Stimulated activated CD4-positive, alpha-beta T cell treated with anti-CD3 and anti-CD28 coated beads, Interleukin-2, amount 100 ng/mL, for 24 hours (primary cell): ENCODE measurements around the gene STRA6.

Experiments used
- DNase-seq, 2 donors: peaks; one replicate each; pipeline ENCODE4 v3.0.0-alpha.2; 2020

Gene STRA6

DNA sequence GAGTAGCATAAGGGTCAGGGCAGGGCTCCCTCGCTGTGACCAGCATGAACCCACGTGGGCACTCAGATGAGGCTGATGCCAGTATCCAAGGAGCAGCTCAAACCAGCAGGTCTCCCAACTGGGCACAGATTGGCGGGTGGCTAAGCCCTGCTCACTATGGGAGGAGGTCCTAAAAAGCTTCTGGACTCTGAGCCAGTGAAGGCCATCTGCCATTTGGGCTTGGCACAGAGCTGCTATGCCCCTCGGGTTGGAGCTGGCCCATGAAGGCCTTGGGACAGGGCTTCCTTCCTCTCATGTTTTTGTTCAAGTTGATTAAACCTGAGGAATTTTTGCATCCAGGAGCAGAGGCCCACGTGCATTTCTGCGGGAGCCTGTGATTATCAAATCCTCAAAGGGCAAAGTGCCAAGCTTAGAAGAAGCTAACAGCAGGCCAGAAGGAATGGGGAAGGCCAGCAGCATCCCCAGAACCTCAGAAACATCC is 4.3 kb upstream of the STRA6 start:
- no peak for DNase-seq

DNA sequence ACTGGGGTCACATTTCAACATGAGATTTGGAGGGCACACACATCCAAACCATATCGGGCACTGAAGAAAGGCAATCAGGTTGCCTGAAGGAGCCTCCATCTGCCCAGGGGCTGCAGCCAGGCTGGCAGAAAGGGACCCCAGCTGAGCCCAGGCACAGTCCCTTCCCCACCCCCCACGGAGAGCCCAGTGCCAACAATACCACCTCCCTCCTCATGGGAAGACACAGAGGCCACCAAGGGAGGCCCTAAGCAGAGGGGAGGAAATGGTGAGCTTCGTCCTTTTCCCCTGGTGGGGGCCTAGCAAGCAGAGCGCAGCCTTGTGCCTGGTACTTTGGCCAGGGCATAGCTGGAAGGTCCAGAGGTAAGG is 3.0 kb upstream of the STRA6 start:
- no peak for DNase-seq

DNA sequence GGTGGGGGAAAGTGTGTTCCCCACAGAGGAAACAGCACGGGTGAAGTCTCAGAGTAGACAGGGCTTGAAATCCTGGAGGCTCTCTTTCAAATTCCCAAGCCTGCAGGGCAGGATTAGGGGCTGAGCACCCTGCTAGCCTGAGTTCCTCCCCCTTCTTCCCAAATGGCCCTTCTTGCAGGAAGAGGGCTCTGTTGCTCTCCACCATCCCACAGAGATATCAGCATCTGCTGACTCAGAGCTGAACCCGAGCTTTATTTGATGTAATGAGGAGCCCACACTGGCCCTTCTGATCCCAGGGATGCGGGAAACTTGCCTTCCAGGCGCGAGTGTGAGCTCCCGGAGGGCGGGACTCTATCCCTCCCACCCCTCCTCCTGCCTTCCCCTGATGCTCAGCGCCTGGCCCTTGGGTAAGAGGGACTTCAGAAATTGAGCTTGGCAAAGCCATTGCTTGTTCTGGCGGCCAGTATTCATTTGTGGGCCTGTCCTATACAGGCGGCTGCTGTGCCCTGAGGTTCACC is 1.4 kb upstream of the STRA6 start:
- no peak for DNase-seq

DNA sequence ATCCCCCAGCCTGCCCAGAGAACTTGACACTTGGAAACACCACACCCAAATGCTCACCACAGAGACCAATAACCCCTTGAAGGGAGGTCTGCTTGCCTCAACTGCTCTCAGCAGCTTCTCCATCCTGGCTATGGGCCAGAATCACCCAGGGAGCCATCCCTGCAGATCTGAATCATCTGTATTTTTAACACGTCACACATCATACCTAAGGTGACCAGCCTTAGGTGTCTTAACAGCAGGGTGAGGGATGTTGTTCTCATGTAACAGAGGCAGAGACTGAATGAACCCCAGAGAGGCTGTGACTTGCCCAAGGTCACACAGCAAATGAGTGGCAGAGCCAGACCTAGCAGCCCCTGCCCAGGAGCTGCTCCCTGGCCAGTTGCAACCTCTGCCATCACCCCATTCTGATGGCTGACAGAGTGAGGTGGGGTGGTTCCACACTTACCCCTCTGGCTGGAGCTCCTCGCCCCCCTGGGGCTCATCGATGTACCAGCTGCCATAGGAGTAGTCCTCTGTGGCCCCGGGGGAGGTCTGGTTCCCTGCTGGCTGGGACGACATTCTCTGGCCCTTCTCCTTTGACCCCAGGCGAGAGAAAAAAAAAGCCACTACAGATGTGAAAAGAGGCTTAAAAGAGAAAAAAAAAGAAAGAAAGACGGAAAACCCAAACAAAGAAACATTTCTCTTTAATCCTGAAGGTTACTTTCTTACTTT is 722 bp downstream of the STRA6 start:
- DNase-seq: no peak

DNA sequence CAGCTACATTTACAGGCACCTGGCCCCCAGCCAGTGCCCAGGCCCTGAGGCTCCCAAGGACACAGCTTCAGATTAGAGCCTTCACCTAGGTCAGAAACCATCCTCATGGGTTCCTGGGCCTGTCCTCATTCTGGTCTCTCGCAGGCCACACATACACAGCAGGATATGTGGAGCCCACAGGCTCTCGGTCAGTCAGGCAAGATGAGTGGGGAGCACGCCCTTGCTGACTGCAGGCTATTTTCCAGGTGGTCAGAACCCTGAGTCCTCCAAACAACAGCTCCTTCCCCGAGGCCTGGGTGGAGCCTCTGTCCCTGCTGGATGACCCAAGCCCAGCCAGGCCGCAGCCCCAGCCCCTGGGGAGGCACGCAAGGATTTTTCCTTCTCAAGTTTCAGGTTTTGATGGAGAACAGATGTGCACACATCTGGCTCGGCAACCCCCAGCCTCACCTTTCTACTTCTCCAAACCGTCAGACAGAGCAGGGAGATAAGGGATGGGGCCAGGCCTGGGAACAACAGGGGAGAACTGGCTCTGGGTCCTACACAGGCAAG is 1.6 kb downstream of the STRA6 start:
- no peak for DNase-seq

DNA sequence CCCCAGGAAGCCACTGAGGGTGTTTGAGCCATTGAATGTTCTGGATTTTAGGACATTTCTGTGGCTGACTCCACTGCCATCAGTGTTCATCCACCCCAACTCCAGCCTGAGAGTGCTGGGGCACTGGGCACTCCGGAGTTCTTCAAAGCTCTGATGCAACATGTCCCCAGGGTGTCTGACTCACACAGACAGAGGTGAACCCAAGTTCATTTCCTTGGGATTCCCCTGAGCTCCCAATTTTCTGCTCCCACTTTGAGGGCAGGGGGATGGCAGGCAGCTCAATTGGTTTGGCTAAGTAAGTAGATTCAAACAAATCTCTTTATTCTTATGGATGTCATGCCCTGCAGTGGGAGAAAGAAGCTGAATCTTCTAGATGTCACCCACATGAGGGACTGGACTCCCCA is 2.2 kb downstream of the STRA6 start:
- DNase-seq: no peak

DNA sequence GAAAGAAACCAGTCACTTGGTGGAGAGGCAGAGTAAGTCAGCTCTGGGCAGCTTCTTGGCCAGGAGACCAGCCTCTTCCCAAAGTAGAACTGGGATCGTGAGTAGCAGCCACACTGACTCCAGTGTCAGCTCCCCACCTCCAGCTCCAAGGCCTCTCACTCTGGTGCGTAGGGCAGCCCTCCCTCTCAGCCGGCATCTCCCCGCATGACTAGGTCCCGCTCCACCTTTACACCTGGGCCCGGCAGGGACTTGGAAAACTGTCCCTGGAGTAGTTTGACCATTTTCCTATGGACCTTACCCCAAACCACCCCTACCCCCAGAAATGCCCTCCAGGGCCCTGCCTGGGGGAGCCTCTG is 3.3 kb downstream of the STRA6 start:
- no peak for DNase-seq

DNA sequence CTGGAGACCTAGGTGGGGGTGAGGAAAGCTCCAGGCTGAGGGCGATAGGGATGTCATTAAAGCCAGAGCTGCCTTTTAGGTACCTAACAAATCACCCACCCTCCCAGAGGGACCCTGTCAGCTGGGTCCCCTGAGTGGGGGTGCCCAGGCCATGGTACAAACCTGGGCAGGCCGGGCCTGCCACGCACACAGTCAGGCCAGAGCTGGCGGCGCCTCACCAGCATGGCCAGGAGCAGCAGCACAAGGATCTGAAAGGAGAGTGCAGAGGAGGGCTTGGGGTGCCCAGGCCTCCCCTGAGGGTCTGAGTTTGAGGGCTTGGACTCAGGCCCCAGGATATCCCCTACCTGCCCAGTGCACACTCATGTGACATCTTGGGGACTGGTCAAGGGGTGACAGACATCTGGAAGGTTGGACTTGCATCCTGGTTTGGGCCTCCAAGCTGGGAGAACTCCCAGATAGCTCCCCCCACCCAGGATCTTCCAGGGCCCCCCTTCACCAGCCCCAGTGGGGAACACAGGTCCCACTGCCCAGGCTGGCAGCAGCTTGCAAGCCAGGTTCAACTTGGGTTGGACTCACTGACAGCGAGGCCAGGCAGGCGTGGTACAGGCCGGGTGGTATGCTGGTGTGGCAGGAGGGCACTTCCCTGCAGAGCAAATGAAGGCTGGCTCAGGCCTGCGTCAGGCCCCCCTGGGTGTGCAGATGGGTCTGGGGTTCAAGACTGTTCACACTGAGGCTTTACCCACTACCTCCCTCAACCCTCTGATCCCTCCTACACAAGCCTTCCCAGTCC is 5.2 kb downstream of the STRA6 start:
- DNase-seq: no peak

DNA sequence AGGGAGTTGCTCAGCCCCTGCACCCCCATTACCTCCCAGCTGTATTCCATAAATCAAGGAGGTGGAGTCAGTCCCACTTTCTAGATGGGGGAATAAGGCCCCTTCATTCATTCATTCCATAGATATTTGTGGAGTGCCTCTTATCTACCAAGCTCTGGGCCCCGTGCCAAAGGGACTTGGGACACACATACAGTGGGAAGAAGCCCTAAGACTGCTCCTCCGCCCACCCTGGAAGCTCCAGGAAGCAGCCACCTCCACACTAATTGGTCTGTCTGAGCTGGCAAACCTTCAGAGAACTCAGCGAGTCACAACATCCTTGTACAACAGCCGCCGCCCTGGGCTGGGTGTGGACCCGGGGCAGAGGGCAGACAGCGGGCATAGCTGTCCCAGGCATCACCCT is 6.4 kb downstream of the STRA6 start:
- no peak for DNase-seq

DNA sequence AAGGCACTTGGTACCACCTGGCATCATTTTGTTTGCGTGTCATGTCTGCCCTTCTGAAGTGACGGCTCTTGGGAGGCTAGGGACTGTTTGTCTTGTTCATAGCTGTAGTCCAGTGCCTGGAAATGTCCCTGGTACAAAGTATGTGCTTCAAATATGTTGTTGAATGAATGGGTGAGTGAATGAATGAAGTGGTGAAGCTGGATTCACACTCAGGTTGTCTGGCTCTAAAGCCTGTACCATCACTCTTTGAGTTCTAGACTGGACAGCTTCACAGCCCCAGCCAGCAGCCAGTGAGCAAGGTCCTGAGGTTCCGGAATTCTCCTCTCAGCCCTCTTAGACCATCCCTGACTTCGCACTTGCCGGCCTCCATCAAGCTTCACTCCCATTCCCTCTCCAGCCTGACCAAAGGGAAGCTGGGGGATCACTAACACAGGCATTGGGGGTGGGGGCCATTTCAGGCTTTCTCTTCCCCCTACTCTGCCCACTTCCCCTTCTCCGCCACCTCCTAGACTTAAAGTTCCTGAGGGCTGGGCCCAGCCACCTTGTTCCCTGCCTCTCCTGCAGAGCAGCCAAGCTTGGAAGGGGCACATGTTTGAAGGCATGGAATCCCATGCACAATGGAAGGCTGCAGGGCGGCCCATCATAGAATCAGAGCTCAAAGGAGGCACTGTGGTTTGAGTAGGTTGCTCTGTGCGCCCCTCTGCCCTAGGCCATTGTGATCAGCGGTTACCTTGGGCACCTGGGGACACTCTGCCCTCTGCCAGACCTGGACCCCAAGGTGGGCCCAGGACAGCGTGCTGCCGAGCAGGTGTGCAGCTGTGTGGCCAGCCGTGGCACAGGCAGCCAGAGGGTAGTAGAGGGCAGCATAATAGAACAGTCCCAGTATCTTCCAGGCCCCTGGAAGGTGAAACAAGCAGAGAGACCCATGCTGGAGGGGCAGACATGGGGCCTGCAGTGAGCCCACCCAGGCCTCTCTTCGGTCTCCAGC is 7.7 kb downstream of the STRA6 start:
- DNase-seq: no peak

DNA sequence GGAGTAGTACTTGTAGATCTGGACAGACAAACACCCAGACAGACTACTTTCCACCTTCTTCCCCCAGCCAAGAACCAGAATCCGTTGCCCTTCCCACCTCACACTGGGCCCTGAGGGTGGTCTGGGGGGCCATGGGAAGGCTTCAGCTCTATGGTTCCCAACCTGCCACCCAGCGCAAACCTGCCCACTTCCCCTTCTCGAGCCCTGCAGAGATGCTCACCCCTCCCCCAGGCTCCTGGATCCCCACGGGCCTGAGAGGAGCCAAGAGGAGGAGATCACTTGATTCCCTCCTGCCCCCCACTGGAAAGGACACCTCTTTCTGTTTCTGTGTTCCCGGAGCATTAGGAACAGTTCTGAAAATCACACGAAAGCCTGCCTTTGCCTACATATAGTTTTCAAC is 8.7 kb downstream of the STRA6 start:
- DNase-seq: no peak

DNA sequence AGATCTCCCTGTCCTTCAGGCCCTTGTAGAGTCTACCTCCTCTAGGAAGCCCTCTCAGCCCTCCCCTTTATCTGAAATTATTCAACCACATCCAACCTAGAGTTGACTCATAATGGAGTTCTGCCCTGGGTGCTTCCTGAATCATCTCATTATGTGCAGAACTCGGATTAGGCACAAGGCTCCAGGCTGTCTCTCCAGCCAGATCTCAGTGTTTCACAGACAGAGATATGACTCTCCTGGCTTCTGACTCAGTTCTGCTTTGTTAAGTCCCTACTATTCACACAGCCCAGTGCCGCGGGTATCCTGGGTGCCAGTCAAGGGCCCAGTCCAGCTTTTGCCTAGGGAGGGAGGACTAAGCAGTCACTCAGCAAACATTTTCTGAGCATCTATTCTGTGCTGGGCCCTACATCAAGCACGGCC is 9.3 kb downstream of the STRA6 start:
- DNase-seq: no peak

DNA sequence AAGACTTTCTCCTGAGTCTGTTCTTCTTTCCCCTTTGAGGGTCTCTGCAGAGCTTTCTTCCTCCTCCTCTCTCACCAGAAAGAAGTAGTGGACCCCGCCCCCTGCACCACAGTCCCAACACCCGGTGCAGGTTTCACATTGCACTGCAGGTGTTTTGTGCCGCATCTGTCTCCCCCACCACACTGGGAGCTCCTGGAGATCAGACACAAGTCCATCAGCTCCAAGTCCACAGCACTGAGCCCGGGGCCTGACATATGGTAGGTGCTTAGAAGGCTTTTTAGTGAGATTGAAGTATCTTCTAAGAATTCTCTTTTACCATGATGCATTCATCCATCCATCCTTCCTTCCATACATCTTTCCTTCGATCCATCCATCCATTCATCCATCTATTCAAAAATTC is 9.8 kb downstream of the STRA6 start:
- DNase-seq: no peak

DNA sequence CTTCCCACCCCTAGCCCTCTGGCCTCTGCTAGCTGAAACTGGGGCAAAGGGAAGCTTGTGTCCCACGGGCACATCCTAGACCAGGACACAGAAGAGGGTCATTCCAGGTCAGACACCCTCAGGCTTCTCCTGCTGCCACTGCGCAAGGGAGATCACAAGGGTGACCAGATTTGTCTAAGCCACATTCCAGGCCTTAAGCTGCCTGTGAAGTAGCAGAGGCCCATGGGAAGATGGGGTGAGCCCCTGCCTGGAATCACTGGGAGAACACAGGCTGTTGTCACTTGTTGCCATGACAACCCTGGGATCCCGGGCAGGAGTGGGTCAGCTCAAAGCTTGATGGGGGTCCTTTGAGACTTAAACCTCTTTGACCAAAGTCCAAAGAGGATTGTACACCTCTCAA is 10.8 kb downstream of the STRA6 start:
- no peak for DNase-seq

DNA sequence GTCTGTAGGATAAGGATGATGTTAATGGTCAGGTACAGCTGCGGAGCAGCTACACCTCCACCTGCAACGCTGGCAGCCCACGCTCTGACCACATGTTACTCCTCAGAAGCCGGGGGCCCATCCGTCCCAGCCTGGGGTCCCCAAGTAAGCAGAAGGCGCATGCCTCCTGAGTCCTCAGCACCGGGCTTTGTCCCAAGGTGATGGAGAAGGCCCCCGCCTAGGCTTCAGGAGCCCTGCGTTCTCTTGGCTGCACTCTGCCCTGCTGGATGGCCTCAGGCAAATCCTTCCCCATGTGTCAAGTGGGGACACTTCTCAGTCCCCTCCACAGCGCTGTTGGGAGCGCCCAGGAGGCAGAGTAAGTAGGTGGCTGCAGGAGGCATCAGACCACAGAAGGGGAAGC is 14.4 kb downstream of the STRA6 start:
- DNase-seq: no peak

DNA sequence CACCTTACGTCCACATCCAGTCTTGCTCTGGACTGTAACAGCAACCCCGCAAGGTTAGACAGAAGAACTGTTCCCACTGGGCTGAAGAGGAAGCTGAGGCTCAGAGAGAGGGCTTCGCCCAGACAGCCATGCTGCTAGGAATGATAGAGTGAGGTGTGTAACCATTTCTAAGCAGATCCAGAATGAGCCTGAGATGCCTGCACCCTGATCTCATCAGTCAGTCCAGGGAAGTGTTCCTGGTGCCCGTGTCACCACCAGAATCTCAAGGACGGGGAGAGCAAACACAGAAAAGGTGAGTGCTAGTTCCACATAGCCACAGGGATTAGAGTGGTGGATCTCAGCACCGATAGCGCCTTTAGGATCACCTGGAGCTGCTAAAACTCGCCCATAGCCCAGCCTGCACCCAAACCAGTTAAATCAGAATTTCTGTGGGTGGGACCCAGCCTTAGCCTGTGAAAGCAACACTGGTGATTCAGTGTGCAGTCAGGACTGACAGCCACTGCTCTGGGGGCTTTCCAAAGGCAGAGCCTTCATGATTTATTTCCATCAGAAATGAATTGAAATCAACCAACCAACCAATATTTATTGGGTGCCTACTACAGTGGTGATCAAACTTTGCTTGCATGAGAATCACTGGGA is 16.8 kb downstream of the STRA6 start:
- DNase-seq: no peak

DNA sequence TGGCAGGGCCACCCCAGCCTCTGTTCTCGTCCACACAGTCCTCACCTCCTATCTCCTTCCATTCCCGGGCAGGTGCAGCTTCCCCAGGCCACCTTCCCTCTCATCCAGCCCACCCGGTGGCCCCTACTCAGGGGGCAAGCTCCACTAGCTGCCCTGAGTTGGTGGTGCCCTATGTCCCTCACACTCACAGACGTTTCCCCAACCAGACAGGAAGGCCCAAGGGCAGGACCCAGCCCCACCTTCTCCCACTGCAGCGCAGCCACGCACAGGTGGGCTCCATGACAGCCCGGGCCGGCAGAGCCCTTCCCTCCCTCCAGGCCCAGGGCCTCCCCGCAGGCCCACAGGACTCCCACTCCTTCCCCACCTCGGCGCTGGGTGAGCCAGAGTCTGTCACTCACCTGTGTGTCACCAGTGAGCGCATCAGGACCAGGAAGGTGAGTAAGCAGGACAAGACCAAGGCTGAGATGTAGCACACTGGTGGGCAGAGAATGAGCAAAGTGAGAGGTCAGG is 17.9 kb downstream of the STRA6 start:
- no peak for DNase-seq

DNA sequence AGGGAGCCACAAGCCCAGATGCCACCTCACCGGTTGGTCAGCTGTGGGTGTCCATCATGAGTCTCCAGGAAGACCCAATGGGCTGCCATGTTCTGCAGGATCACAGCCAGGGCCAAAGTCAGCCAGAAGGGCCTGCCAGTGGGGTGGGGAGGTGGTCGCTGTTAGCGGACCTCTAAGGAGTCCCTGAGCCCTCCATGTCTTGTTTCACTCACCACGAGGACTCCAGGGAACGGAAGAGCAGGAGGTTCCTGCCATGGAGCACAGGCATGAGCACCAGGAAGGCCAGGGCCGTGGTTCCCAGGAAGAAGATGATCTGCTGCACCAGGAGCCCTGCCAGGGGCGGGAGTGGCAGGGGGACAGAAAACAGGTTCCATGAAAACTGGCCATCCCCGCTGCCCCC is 20.5 kb downstream of the STRA6 start:
- no peak for DNase-seq

DNA sequence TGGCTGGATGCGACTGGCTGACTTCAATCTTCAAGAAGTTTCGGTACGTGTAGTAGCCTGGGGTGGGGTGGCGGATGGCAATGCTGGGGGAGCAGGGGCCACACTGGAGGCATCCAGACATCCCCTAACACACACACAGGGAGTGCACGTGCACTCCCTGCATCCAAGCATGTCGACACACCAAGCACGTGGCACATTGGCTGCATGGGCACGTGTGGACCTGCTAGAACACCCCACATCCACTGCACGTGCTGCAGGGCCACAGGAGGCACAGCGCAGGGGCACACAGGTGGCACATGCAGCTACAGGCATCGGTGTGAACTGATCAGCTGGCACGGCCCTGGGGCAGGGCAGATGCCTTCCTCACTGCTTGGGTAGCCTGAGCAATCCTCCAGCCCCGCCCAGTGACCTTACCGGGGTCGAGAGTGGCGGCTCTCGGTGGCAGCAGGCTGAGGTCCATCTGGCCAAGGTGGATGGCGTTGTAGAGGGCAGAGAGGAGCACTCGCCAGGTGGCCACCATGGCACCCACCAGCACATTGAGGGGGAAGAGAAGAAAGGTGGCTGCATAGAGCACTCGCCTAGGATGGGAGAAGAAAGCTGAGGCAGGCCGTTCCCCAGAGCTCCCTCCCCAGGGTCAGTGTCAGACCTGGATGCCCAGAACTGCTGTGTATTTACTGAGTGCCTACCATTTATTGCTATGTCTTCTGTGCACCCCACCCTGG is 21.5 kb downstream of the STRA6 start:
- no peak for DNase-seq

DNA sequence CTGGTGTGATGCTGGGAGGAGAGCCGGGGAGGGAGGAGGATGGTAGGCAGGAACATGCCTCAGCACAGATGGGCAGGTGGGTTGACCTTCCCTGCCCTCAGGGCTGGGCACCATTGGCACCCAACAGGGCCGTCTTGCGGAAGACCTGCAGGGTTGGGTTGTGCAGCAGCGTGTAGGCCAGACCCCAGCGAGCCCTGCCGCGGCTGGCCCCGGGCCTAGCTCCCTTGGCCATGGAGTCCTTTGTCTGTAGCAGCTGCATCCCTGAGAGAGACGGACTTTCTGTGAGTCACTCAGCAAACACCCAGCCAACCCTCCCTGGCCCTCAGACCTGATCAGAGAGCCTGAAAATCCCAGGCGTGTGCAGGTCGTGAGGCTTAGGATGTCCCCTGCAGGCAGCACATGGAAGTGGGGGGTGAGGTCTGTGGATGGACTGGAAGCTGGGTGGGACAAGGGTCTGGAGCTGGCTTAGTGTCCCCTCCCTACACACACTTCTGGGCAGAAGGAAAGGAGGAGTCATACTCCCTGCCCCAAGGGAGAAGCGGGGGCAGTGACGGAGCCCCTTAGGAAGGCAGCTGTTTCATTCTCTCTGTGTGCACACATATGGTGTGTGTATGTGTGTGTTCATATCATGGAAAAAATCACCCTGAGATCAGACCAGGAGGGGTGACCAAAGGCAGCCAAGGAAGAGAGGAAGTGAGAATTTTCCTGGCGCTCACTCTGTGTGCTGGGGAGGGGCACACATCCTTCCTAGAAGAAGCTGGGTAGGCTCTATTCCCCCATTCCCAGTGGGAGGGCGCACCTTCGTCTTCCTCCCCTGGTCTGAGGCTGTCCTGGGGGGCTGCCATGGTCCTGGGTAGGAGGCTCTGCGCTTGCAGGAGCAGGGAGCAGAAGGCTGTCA is 22.4 kb downstream of the STRA6 start:
- no peak for DNase-seq
